ENCODE data around the gene ZFX. TPM values are rescaled to one million over a fixed set of nuclear protein-coding genes. Genes with fewer than 3 reads are reported as not detected.

Gene ZFX
- total RNA-seq, 1 donor from 2014 or later, result 32.8 TPM

- H3K27ac ChIP-seq (replicated peaks), result no peak overlapping the region
- intact Hi-C loops (cut with micrococcal nuclease), result no loop called here
- no peaks in the 10 kb centered on the region for H3K9me3 ChIP-seq (replicated peaks)
- no peak for DNase-seq
- peaks cover 45% of the 10 kb centered on the region for H3K4me1 ChIP-seq
- no peak for TF ChIP-seq CTCF (IDR thresholded peaks at IDR 0.05; ENCODE audit: borderline replicate concordance)
- H3K36me3 ChIP-seq, result peaks cover 3% of the 10 kb centered on the region
- no peak overlapping the region for H3K4me3 ChIP-seq
- H3K27me3 ChIP-seq (ENCODE audit: low read depth), result no peaks in the 10 kb centered on the region
Observed at GRCh38 chrX:24202465-24203031, 53.0 kb downstream of the ZFX start.

GRCh38 chrX:24203072-24203808 is 53.7 kb downstream of the ZFX start:
- intact Hi-C loops (cut with micrococcal nuclease), result no loop called here
- no peak for TF ChIP-seq CTCF (IDR thresholded peaks at IDR 0.05; ENCODE audit: borderline replicate concordance)
- H3K9me3 ChIP-seq (replicated peaks), result no peaks in the 10 kb centered on the region

GRCh38 chrX:24204331-24204730 is 54.8 kb downstream of the ZFX start:
- no peak for DNase-seq
- H3K4me3 ChIP-seq, result no peak overlapping the region
- H3K27me3 ChIP-seq (ENCODE audit: low read depth), result no peaks in the 10 kb centered on the region
- peaks cover 20% of the 10 kb centered on the region for H3K36me3 ChIP-seq
- no peak for TF ChIP-seq CTCF (IDR thresholded peaks at IDR 0.05; ENCODE audit: borderline replicate concordance)
- no peak overlapping the region for H3K27ac ChIP-seq (replicated peaks)
- intact Hi-C loops (cut with micrococcal nuclease), result no loop called here
- no peaks in the 10 kb centered on the region for H3K9me3 ChIP-seq (replicated peaks)
- peaks cover 45% of the 10 kb centered on the region for H3K4me1 ChIP-seq

More at GRCh38 chrX:24203072-24203808, 53.7 kb downstream of the ZFX start:
- H3K27ac ChIP-seq (replicated peaks), result no peak overlapping the region
- no peaks in the 10 kb centered on the region for H3K27me3 ChIP-seq (ENCODE audit: low read depth)
- peaks cover 45% of the 10 kb centered on the region for H3K4me1 ChIP-seq
- H3K36me3 ChIP-seq, result peaks cover 9% of the 10 kb centered on the region
- H3K4me3 ChIP-seq, result no peak overlapping the region
- no peak for DNase-seq

- H3K9me3 ChIP-seq (replicated peaks), result no peaks in the 10 kb centered on the region
- H3K27me3 ChIP-seq (ENCODE audit: low read depth), result no peaks in the 10 kb centered on the region
- intact Hi-C loops (cut with micrococcal nuclease), result no loop called here
- H3K4me3 ChIP-seq, result no peak overlapping the region
- TF ChIP-seq CTCF (IDR thresholded peaks at IDR 0.05; ENCODE audit: borderline replicate concordance), result no peak
- H3K36me3 ChIP-seq, result peaks cover 26% of the 10 kb centered on the region
- no peak for DNase-seq
- H3K4me1 ChIP-seq, result peaks cover 43% of the 10 kb centered on the region
- no peak overlapping the region for H3K27ac ChIP-seq (replicated peaks)
Observed at GRCh38 chrX:24204958-24205357, 55.4 kb downstream of the ZFX start.

- Histone ChIP-seq H3K27ac (replicated peaks) (no peak overlapping the region), H3K36me3 (peaks cover 53% of the 10 kb centered on the region), H3K4me1 (peaks cover 15% of the 10 kb centered on the region), H3K9me3 (replicated peaks) (no peaks in the 10 kb centered on the region), H3K4me3 (no peak overlapping the region), H3K27me3 (ENCODE audit: low read depth) (no peaks in the 10 kb centered on the region)
- intact Hi-C loops (cut with micrococcal nuclease), result no loop called here
- no peak for DNase-seq
- no peak for TF ChIP-seq CTCF (IDR thresholded peaks at IDR 0.05; ENCODE audit: borderline replicate concordance)
Observed at GRCh38 chrX:24207826-24208225, 58.3 kb downstream of the ZFX start.
